Cardiac muscle cell (in vitro differentiated cells and primary cell): ENCODE data around the gene PTH2R. TPM values are rescaled to one million over a fixed set of nuclear protein-coding genes. Genes with fewer than 3 reads are reported as not detected.
A peak's percentile ranks its signal among the peaks of the same experiment; 100 is the strongest.

Source experiments
- DNase-seq, 2 donors: peaks; one replicate each; pipeline versions ENCODE4 v3.0.0 to v3.0.0-alpha.2; 2010 to 2017; ENCODE audit warnings: low read depth in 1 of 2, low spot score in 1 of 2
- H3K27ac ChIP-seq: fragments of 200-600 bp; sonication (generic); 2 replicates; pipeline ENCODE4 v1.5.1; 2016
- H3K27me3 ChIP-seq: fragments of 200-600 bp; sonication (generic); 2 replicates; pipeline ENCODE4 v1.6.0; 2016; ENCODE audit warnings: control low read depth
- H3K36me3 ChIP-seq: fragments of 200-600 bp; sonication (generic); 2 replicates; pipeline ENCODE4 v1.5.1; 2016; ENCODE audit warnings: control low read depth
- H3K4me1 ChIP-seq: fragments of 200-600 bp; sonication (generic); 2 replicates; pipeline ENCODE4 v1.8.1; 2017; ENCODE audit warnings: low read depth, mild to moderate bottlenecking, mixed run types
- H3K4me3 ChIP-seq: fragments of 200-600 bp; sonication (generic); 2 replicates; pipeline ENCODE4 v1.5.1; 2016; ENCODE audit warnings: mild to moderate bottlenecking
- H3K9me3 ChIP-seq: fragments of 200-600 bp; sonication (generic); 2 replicates; pipeline ENCODE4 v1.5.1; 2017; ENCODE audit warnings: low read depth, mild to moderate bottlenecking, control low read depth
- CTCF ChIP-seq: IDR thresholded peaks from 2 replicates; pipeline ENCODE4 v1.5.1; 2012; ENCODE audit warnings: low read depth, mild to moderate bottlenecking, low read length
- polyA plus RNA-seq: library from polyadenylated mRNA; unstranded; fragments of >200 nt; fragmentation: Nextera tagmentation; extraction: Ambion mirVana; gene quantifications from 2 replicates; pipeline ENCODE4 v1.2.1, GENCODE V29; 2016
- total RNA-seq: library from RNA; depleted of rRNA; stranded (reverse); fragments of >200 nt; gene quantifications from 2 replicates; pipeline ENCODE4 v1.2.3, GENCODE V29; 2016

The PTH2R gene
- total and polyA plus RNA-seq, 2 experiments from 2014 or later, result 0.09 TPM; not detected in 1

GRCh38 chr2:208360259-208361076, 46.1 kb upstream of the PTH2R start:
- DNase-seq, result no peak
- Histone ChIP-seq H3K4me1 (no peaks in the 10 kb centered on the region), H3K27ac (no peak overlapping the region), H3K4me3 (no peak overlapping the region), H3K9me3 (no peaks in the 10 kb centered on the region), H3K27me3 (no peaks in the 10 kb centered on the region), H3K36me3 (peaks cover 14% of the 10 kb centered on the region)
- no peak for TF ChIP-seq CTCF

GRCh38 chr2:208361077-208361441, 45.5 kb upstream of the PTH2R start:
- Histone ChIP-seq H3K4me1 (no peaks in the 10 kb centered on the region), H3K9me3 (no peaks in the 10 kb centered on the region), H3K4me3 (no peak overlapping the region), H3K27ac (no peak overlapping the region), H3K27me3 (no peaks in the 10 kb centered on the region), H3K36me3 (peaks cover 11% of the 10 kb centered on the region)
- DNase-seq, result no peak
- no peak for TF ChIP-seq CTCF

- H3K27me3 ChIP-seq, result no peaks in the 10 kb centered on the region
- DNase-seq, result peak in 1 of 2 donors; percentile 73
- TF ChIP-seq CTCF, result no peak
- no peak overlapping the region for H3K27ac ChIP-seq
- no peaks in the 10 kb centered on the region for H3K36me3 ChIP-seq
- H3K4me1 ChIP-seq, result no peaks in the 10 kb centered on the region
- H3K9me3 ChIP-seq, result no peaks in the 10 kb centered on the region
- no peak overlapping the region for H3K4me3 ChIP-seq
Observed at GRCh38 chr2:208363485-208363884, 43.1 kb upstream of the PTH2R start.

GRCh38 chr2:208366215-208367127, 40.1 kb upstream of the PTH2R start:
- no peaks in the 10 kb centered on the region for H3K4me1 ChIP-seq
- H3K4me3 ChIP-seq, result no peak overlapping the region
- TF ChIP-seq CTCF, result no peak
- H3K27me3 ChIP-seq, result no peaks in the 10 kb centered on the region
- DNase-seq, result no peak
- H3K9me3 ChIP-seq, result no peaks in the 10 kb centered on the region
- H3K27ac ChIP-seq, result no peak overlapping the region
- no peaks in the 10 kb centered on the region for H3K36me3 ChIP-seq

GRCh38 chr2:208369091-208369490, 37.5 kb upstream of the PTH2R start:
- DNase-seq, result peak in 1 of 2 donors; percentile 12
- no peaks in the 10 kb centered on the region for H3K27me3 ChIP-seq
- TF ChIP-seq CTCF, result no peak

More at GRCh38 chr2:208369091-208369490, 37.5 kb upstream of the PTH2R start:
- Histone ChIP-seq H3K36me3 (no peaks in the 10 kb centered on the region), H3K4me1 (no peaks in the 10 kb centered on the region), H3K9me3 (no peaks in the 10 kb centered on the region), H3K27ac (no peak overlapping the region), H3K4me3 (no peak overlapping the region)
